ENCODE data around the gene SMAD1. TPM values are rescaled to one million over a fixed set of nuclear protein-coding genes. Genes with fewer than 3 reads are reported as not detected.
"Not testable (repeated sequence)": the region's sequence is repeated elsewhere in the genome, so short reads cannot be mapped to it uniquely, and the experiment has no call there.

Gene SMAD1
- total RNA-seq, 1 donor from 2014 or later: 4.3 TPM

- no peak for DNase-seq
- no peaks in the 10 kb centered on the region for H3K36me3 Mint-ChIP-seq (ENCODE audit: low read depth)
- H3K9me3 Mint-ChIP-seq: no peaks in the 10 kb centered on the region
- H3K27me3 Mint-ChIP-seq: no peaks in the 10 kb centered on the region
- H3K27ac Mint-ChIP-seq: no peak overlapping the region
- intact Hi-C loops (cut with micrococcal nuclease): no loop called here
- H3K4me3 Mint-ChIP-seq: no peak overlapping the region
- no peaks in the 10 kb centered on the region for H3K4me1 Mint-ChIP-seq
Measured at GRCh38 chr4:145523117-145523516, 41.5 kb downstream of the SMAD1 start.

- H3K4me1 Mint-ChIP-seq: no peaks in the 10 kb centered on the region
- no peaks in the 10 kb centered on the region for H3K9me3 Mint-ChIP-seq
- no peak for DNase-seq
- no peak overlapping the region for H3K4me3 Mint-ChIP-seq
- no peaks in the 10 kb centered on the region for H3K36me3 Mint-ChIP-seq (ENCODE audit: low read depth)
- H3K27ac Mint-ChIP-seq: no peak overlapping the region
- intact Hi-C loops (cut with micrococcal nuclease): no loop called here
- H3K27me3 Mint-ChIP-seq: no peaks in the 10 kb centered on the region
Measured at GRCh38 chr4:145524552-145524951, 42.9 kb downstream of the SMAD1 start.

- no peaks in the 10 kb centered on the region for H3K4me1 Mint-ChIP-seq
- no peaks in the 10 kb centered on the region for H3K36me3 Mint-ChIP-seq (ENCODE audit: low read depth)
Measured at GRCh38 chr4:145525291-145525740, 43.7 kb downstream of the SMAD1 start.

GRCh38 chr4:145527773-145528172 lies 46.1 kb downstream of the SMAD1 start:
- no peaks in the 10 kb centered on the region for H3K4me1 Mint-ChIP-seq

More at GRCh38 chr4:145525291-145525740, 43.7 kb downstream of the SMAD1 start:
- no peak overlapping the region for H3K27ac Mint-ChIP-seq
- intact Hi-C loops (cut with micrococcal nuclease): no loop called here
- H3K27me3 Mint-ChIP-seq: no peaks in the 10 kb centered on the region
- no peak overlapping the region for H3K4me3 Mint-ChIP-seq
- DNase-seq: no peak
- no peaks in the 10 kb centered on the region for H3K9me3 Mint-ChIP-seq

GRCh38 chr4:145528601-145529000 lies 46.9 kb downstream of the SMAD1 start:
- intact Hi-C loops (cut with micrococcal nuclease): no loop called here
- Mint-ChIP-seq H3K4me3 (no peak overlapping the region), H3K4me1 (no peaks in the 10 kb centered on the region), H3K9me3 (no peaks in the 10 kb centered on the region), H3K36me3 (ENCODE audit: low read depth) (no peaks in the 10 kb centered on the region), H3K27me3 (no peaks in the 10 kb centered on the region), H3K27ac (no peak overlapping the region)
- DNase-seq: no peak

More at GRCh38 chr4:145527773-145528172, 46.1 kb downstream of the SMAD1 start:
- no peak overlapping the region for H3K27ac Mint-ChIP-seq
- no peak overlapping the region for H3K4me3 Mint-ChIP-seq
- no peaks in the 10 kb centered on the region for H3K27me3 Mint-ChIP-seq
- no peaks in the 10 kb centered on the region for H3K9me3 Mint-ChIP-seq
- H3K36me3 Mint-ChIP-seq (ENCODE audit: low read depth): no peaks in the 10 kb centered on the region
- intact Hi-C loops (cut with micrococcal nuclease): no loop called here
- no peak for DNase-seq

DNA sequence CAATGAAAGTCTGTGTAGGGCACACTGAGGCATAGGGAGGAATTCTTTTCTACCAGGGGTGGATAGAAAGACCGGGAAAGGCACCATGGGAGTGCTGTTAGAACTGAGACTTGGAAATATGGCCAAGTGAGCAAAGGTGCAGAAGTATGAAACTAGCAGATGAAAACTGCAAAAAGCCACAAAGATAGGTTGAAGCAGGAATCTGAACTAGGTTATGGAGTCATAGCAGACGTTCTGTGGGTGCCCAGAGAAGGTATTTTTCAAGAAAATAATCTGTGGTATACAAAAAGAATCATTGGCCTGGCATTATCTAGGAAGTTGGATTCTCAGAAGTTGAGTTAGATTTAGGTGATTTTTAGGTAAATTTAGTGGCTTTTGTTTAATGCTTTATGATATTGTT lies 48.5 kb downstream of the SMAD1 start:
- intact Hi-C loops (cut with micrococcal nuclease): no loop called here
- no peak overlapping the region for H3K4me3 Mint-ChIP-seq
- H3K27me3 Mint-ChIP-seq: no peaks in the 10 kb centered on the region
- H3K27ac Mint-ChIP-seq: no peak overlapping the region
- H3K4me1 Mint-ChIP-seq: no peaks in the 10 kb centered on the region
- DNase-seq: no peak
- no peaks in the 10 kb centered on the region for H3K9me3 Mint-ChIP-seq
- no peaks in the 10 kb centered on the region for H3K36me3 Mint-ChIP-seq (ENCODE audit: low read depth)

- Mint-ChIP-seq H3K4me1 (no peaks in the 10 kb centered on the region), H3K4me3 (no peak overlapping the region), H3K9me3 (no peaks in the 10 kb centered on the region), H3K27ac (no peak overlapping the region), H3K36me3 (ENCODE audit: low read depth) (no peaks in the 10 kb centered on the region), H3K27me3 (peaks cover 3% of the 10 kb centered on the region)
- intact Hi-C loops (cut with micrococcal nuclease): no loop called here
- no peak for DNase-seq
Measured at GRCh38 chr4:145530662-145531061, 49.0 kb downstream of the SMAD1 start.

GRCh38 chr4:145531223-145531622 lies 49.6 kb downstream of the SMAD1 start:
- Mint-ChIP-seq H3K27me3 (peaks cover 3% of the 10 kb centered on the region), H3K36me3 (ENCODE audit: low read depth) (no peaks in the 10 kb centered on the region), H3K4me3 (no peak overlapping the region), H3K27ac (no peak overlapping the region), H3K4me1 (no peaks in the 10 kb centered on the region), H3K9me3 (no peaks in the 10 kb centered on the region)
- DNase-seq: no peak
- intact Hi-C loops (cut with micrococcal nuclease): no loop called here

DNA sequence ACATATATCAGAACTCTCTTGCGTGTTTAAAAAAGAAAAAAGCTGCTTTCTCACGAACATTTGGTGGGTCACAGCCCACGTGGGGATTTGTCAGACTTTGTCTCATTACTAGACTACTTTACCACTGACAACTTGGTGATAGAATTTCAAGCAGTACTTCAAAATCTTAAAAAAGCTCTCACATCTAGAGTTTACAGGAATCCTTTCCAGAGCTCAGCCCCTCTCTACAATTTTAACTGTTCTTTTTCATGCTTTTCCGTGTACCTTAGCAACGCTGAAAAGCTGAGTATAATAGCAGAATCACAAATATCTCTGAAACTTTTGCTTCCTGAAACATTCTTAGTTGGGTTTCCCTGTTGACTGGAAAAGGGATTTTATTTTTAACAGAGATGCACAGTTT lies 50.2 kb downstream of the SMAD1 start:
- intact Hi-C loops (cut with micrococcal nuclease): no loop called here
- H3K36me3 Mint-ChIP-seq (ENCODE audit: low read depth): no peaks in the 10 kb centered on the region
- H3K9me3 Mint-ChIP-seq: no peaks in the 10 kb centered on the region
- H3K4me3 Mint-ChIP-seq: no peak overlapping the region
- no peak for DNase-seq
- H3K27me3 Mint-ChIP-seq: peaks cover 3% of the 10 kb centered on the region
- H3K4me1 Mint-ChIP-seq: no peaks in the 10 kb centered on the region
- no peak overlapping the region for H3K27ac Mint-ChIP-seq

DNA sequence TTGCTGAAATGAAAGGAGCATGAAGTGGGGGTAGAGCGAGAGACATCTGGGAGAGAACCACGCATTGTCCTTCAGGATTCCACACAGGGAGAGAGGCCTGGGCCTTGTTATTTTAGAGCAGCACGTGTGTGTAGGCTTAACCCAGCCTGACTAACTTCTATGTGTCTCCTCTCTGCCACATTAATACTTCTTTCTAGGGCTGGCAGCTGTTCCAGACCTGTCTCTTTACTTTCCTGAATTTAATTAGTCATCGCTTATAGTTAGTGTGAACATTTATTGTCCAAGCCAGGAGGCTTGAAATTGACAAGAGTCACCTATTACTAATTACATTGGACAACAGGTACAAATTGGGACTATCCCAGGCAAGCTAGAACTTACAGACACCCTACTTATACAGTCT lies 51.3 kb downstream of the SMAD1 start:
- peaks cover 9% of the 10 kb centered on the region for H3K27me3 Mint-ChIP-seq
- no peak overlapping the region for H3K4me3 Mint-ChIP-seq
- no peaks in the 10 kb centered on the region for H3K4me1 Mint-ChIP-seq
- H3K9me3 Mint-ChIP-seq: no peaks in the 10 kb centered on the region
- DNase-seq: no peak
- intact Hi-C loops (cut with micrococcal nuclease): no loop called here
- H3K27ac Mint-ChIP-seq: no peak overlapping the region
- no peaks in the 10 kb centered on the region for H3K36me3 Mint-ChIP-seq (ENCODE audit: low read depth)

GRCh38 chr4:145533415-145533814 lies 51.8 kb downstream of the SMAD1 start:
- intact Hi-C loops (cut with micrococcal nuclease); DNase-seq: not testable (repeated sequence)

DNA sequence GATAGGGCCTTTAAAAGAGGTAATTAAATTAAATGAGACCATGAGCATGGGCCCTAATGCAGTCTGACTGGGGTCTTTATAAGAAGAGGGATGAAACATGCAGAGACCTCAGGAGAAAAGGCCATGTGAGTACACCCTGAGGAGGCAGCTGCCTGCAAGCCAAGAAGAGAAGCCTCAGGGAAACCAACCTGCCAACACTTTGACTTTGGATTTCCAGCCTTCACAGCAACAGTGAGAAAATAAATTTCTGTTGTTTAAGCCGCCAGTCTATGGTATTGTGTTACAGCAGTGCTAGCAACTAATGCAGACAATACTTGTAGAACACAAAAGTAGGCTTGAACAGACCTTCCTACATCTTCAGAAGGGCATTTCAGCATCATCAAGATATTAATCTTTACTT lies 52.3 kb downstream of the SMAD1 start:
- H3K4me1 Mint-ChIP-seq: no peaks in the 10 kb centered on the region
- no peak for DNase-seq
- intact Hi-C loops (cut with micrococcal nuclease): no loop called here
- no peaks in the 10 kb centered on the region for H3K9me3 Mint-ChIP-seq
- H3K36me3 Mint-ChIP-seq (ENCODE audit: low read depth): no peaks in the 10 kb centered on the region
- no peak overlapping the region for H3K27ac Mint-ChIP-seq
- no peak overlapping the region for H3K4me3 Mint-ChIP-seq
- H3K27me3 Mint-ChIP-seq: peaks cover 12% of the 10 kb centered on the region

More at GRCh38 chr4:145533415-145533814, 51.8 kb downstream of the SMAD1 start:
- H3K36me3 Mint-ChIP-seq (ENCODE audit: low read depth); H3K27ac Mint-ChIP-seq; H3K9me3 Mint-ChIP-seq; H3K4me3 Mint-ChIP-seq; H3K27me3 Mint-ChIP-seq; H3K4me1 Mint-ChIP-seq: not testable (repeated sequence)

- Mint-ChIP-seq H3K9me3 (no peaks in the 10 kb centered on the region), H3K27me3 (peaks cover 18% of the 10 kb centered on the region), H3K36me3 (ENCODE audit: low read depth) (no peaks in the 10 kb centered on the region), H3K27ac (no peak overlapping the region), H3K4me1 (peaks cover 2% of the 10 kb centered on the region), H3K4me3 (no peak overlapping the region)
- intact Hi-C loops (cut with micrococcal nuclease): no loop called here
- no peak for DNase-seq
Measured at GRCh38 chr4:145535202-145535601, 53.5 kb downstream of the SMAD1 start.

- Mint-ChIP-seq H3K36me3 (ENCODE audit: low read depth) (no peaks in the 10 kb centered on the region), H3K9me3 (no peaks in the 10 kb centered on the region), H3K27ac (no peak overlapping the region), H3K4me1 (peaks cover 2% of the 10 kb centered on the region), H3K4me3 (no peak overlapping the region), H3K27me3 (peaks cover 18% of the 10 kb centered on the region)
- intact Hi-C loops (cut with micrococcal nuclease): no loop called here
- DNase-seq: no peak
Measured at GRCh38 chr4:145536044-145536443, 54.4 kb downstream of the SMAD1 start.

- Mint-ChIP-seq H3K27me3 (peaks cover 18% of the 10 kb centered on the region), H3K27ac (no peak overlapping the region), H3K4me1 (peaks cover 2% of the 10 kb centered on the region), H3K36me3 (ENCODE audit: low read depth) (no peaks in the 10 kb centered on the region), H3K4me3 (no peak overlapping the region), H3K9me3 (no peaks in the 10 kb centered on the region)
- intact Hi-C loops (cut with micrococcal nuclease): no loop called here
- no peak for DNase-seq
Measured at GRCh38 chr4:145538596-145538995, 56.9 kb downstream of the SMAD1 start.
